OCI-LY1 (cell line): ENCODE results near the gene AJM1.

Experiments used
- CTCF ChIP-seq: fragments of 200-600 bp; sonication (generic), shearing (Covaris generic); IDR thresholded peaks from 2 replicates; pipeline ENCODE4 v1.5.1; 2017; ENCODE audit warnings: mild to moderate bottlenecking, antibody characterized with exemption, low read length, moderate library complexity, mixed read lengths
- EZH2 ChIP-seq: fragments of 200-600 bp; sonication (generic), shearing (Covaris generic); IDR thresholded peaks from 2 replicates; pipeline ENCODE4 v1.8.0; 2017; ENCODE audit warnings: borderline replicate concordance, mixed run types, mild to moderate bottlenecking, antibody characterized with exemption, low read length, moderate library complexity, mixed read lengths

GRCh38 chr9:136863623-136864273 is 21.5 kb downstream of the AJM1 start:
- TF ChIP-seq CTCF (no peak), EZH2 (no peak)
